ENCODE results near the gene AAK1. TPM values are rescaled to one million over a fixed set of nuclear protein-coding genes. Genes with fewer than 3 reads are reported as not detected.
A peak's percentile ranks its signal among the peaks of the same experiment; 100 is the strongest.

Gene AAK1
- total and polyA plus RNA-seq, 10 of the 15 experiments (the other 5 are each of a cell fraction or from before 2014, with no cell fraction given), result 2.9 to 41.4 (median 17.5) TPM

DNA sequence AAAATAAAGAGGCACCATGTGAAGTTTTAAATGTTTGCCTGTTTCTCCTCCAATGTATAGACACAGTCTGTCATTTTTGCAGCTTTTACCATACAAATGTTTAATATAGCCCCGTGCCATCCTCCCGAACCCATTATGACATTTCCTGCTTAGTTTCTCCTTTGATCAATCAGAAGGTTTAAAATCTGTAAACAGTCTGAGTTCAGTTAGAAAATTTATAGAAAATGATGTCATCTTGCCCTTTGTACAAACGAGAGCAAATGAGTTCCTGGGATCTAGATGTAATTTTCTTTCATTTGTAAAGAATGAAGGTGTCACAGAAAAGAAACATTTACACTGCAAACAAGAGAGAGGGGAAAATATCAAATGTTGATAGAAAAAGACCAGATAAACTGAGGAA lies 143.6 kb downstream of the AAK1 start:
- intact Hi-C loops (cut with micrococcal nuclease; ENCODE audit: unreplicated experiment) (no loop called here), in situ Hi-C loops (cut with MboI) (no loop called here)
- SMC1A ChIA-PET (ENCODE audit: uncharacterized antibody, unreplicated experiment), result interaction anchor here (1.4 to 2.0 kb wide), 2 partner anchors 9 to 62 kb away, joined by 3 to 5 read pairs; partner anchors contain the start of gene NFU1
- no TSS peak for BruUV-seq (replicated peaks)
- CTCF ChIA-PET, result interaction anchor here (1.3 to 2.0 kb wide), 4 partner anchors 9 to 124 kb away, joined by 3 to 8 read pairs (median 4); no protein-coding TSS in a partner anchor
- Histone ChIP-seq H4K20me1 (ENCODE audit: control insufficient read depth, insufficient read depth) (no peaks in the 10 kb centered on the region), H2AFZ (ENCODE audit: control insufficient read depth, low read depth, low read length) (no peak overlapping the region), H3K4me1 (ENCODE audit: control insufficient read depth, insufficient read depth, low read length) (peaks cover 8% of the 10 kb centered on the region), H3K27me3 (replicated peaks in 1 of 2; ENCODE audit: control insufficient read depth in 2 of 2, insufficient read depth in 2 of 2, low read length in 1 of 2) (no peaks in the 10 kb centered on the region), H3K4me3 (no peak overlapping the region), H3K9ac (ENCODE audit: control insufficient read depth, insufficient read depth, low read length) (no peak overlapping the region), H3K27ac (ENCODE audit: control insufficient read depth, insufficient read depth) (no peak overlapping the region), H3K36me3 (ENCODE audit: control insufficient read depth in 2 of 2, insufficient read depth in 2 of 2, low read length in 1 of 2) (peaks cover 0 to 2% of the 10 kb centered on the region in 2 experiments; a peak in 2 of 4 replicates), H3K9me3 (replicated peaks; ENCODE audit: control insufficient read depth, insufficient read depth, low read length) (no peaks in the 10 kb centered on the region), H3K79me2 (ENCODE audit: control insufficient read depth, insufficient read depth, low read length) (no peaks in the 10 kb centered on the region), H3K4me2 (ENCODE audit: control insufficient read depth, insufficient read depth) (no peak overlapping the region)
- 91% methylated on average over 3 of the region's 3 CpGs for WGBS (ENCODE audit: insufficient coverage, insufficient replicate concordance, low lambda C conversion rate, missing lambda C conversion rate)
- no peak for DNase-seq (ENCODE audit: low read depth, low spot score)
- RAD21 ChIA-PET (ENCODE audit: unreplicated experiment), result interaction anchor here (0.5 to 1.5 kb wide), 3 partner anchors 9 to 609 kb away, joined by 3 read pairs; partner anchors contain the start of gene NFU1
- ATAC-seq, result no peak
- TF ChIP-seq, protein P1, sequence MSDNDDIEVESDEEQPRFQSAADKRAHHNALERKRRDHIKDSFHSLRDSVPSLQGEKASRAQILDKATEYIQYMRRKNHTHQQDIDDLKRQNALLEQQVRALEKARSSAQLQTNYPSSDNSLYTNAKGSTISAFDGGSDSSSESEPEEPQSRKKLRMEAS (IDR thresholded peaks at IDR 0.05; ENCODE audit: low read depth, low read length), result no peak
- peak; percentile 74; the same call in 1 of the 2 replicates for TF ChIP-seq ATF7 (IDR thresholded peaks at IDR 0.05; ENCODE audit: low read depth)
- POLR2A ChIA-PET, result no interaction called here
- FAIRE-seq, result no peak

DNA sequence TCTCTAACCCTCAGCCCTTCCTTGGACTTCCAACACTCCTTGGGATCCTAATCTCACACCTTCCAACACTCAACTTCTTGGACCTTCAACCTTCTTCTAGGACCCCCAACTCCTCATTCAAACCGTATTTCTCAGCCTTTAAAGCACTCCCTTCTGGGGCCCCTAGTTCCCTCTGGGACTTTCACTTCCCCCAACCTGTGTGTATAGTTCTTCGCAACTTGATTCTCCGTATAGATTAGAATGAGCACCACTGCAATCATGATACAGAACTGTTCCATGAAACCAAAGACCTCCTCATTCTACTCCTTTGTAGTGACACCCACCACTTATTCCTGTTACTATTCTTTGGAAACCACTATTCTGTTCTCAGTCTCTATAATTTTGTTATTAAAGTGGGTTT lies 144.3 kb downstream of the AAK1 start:
- H3K4me2 ChIP-seq (ENCODE audit: control insufficient read depth, insufficient read depth), result peak overlapping the region; percentile 50
- peaks cover 8% of the 10 kb centered on the region for H3K4me1 ChIP-seq (ENCODE audit: control insufficient read depth, insufficient read depth, low read length)
- no peaks in the 10 kb centered on the region for H3K9me3 ChIP-seq (replicated peaks; ENCODE audit: control insufficient read depth, insufficient read depth, low read length)
- H3K27me3 ChIP-seq (replicated peaks in 1 of 2; ENCODE audit: control insufficient read depth in 2 of 2, insufficient read depth in 2 of 2, low read length in 1 of 2), result no peaks in the 10 kb centered on the region
- H3K4me3 ChIP-seq, result no peak overlapping the region
- FAIRE-seq (no peak), ATAC-seq (peak; percentile 65), DNase-seq (ENCODE audit: low read depth, low spot score) (no peak)
- no peaks in the 10 kb centered on the region for H3K79me2 ChIP-seq (ENCODE audit: control insufficient read depth, insufficient read depth, low read length)
- SMC1A ChIA-PET (ENCODE audit: uncharacterized antibody, unreplicated experiment), result interaction anchor here (1.4 kb wide), 1 partner anchor 62 kb away, joined by 3 read pairs; the partner anchor contains the start of gene NFU1
- H3K36me3 ChIP-seq (ENCODE audit: control insufficient read depth in 2 of 2, insufficient read depth in 2 of 2, low read length in 1 of 2), result peaks cover 0 to 2% of the 10 kb centered on the region in 2 experiments; a peak in 2 of 4 replicates
- peak overlapping the region; percentile 10 for H2AFZ ChIP-seq (ENCODE audit: control insufficient read depth, low read depth, low read length)
- RAD21 ChIA-PET (ENCODE audit: unreplicated experiment), result no interaction called here
- peak overlapping the region; percentile 29; the same call in 1 of the 2 replicates for H3K27ac ChIP-seq (ENCODE audit: control insufficient read depth, insufficient read depth)
- no TSS peak for BruUV-seq (replicated peaks)
- intact Hi-C loops (cut with micrococcal nuclease; ENCODE audit: unreplicated experiment) (no loop called here), in situ Hi-C loops (cut with MboI) (no loop called here)
- H3K9ac ChIP-seq (ENCODE audit: control insufficient read depth, insufficient read depth, low read length), result no peak overlapping the region
- no peaks in the 10 kb centered on the region for H4K20me1 ChIP-seq (ENCODE audit: control insufficient read depth, insufficient read depth)
- POLR2A ChIA-PET, result no interaction called here
- WGBS (ENCODE audit: insufficient coverage, insufficient replicate concordance, low lambda C conversion rate, missing lambda C conversion rate), result 72% methylated on average over 3 of the region's 3 CpGs
- CTCF ChIA-PET, result no interaction called here
- TF ChIP-seq, protein P2, sequence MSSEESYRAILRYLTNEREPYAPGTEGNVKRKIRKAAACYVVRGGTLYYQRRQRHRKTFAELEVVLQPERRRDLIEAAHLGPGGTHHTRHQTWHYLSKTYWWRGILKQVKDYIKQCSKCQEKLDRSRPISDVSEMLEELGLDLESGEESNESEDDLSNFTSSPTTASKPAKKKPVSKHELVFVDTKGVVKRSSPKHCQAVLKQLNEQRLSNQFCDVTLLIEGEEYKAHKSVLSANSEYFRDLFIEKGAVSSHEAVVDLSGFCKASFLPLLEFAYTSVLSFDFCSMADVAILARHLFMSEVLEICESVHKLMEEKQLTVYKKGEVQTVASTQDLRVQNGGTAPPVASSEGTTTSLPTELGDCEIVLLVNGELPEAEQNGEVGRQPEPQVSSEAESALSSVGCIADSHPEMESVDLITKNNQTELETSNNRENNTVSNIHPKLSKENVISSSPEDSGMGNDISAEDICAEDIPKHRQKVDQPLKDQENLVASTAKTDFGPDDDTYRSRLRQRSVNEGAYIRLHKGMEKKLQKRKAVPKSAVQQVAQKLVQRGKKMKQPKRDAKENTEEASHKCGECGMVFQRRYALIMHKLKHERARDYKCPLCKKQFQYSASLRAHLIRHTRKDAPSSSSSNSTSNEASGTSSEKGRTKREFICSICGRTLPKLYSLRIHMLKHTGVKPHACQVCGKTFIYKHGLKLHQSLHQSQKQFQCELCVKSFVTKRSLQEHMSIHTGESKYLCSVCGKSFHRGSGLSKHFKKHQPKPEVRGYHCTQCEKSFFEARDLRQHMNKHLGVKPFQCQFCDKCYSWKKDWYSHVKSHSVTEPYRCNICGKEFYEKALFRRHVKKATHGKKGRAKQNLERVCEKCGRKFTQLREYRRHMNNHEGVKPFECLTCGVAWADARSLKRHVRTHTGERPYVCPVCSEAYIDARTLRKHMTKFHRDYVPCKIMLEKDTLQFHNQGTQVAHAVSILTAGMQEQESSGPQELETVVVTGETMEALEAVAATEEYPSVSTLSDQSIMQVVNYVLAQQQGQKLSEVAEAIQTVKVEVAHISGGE (CRISPR knock-in tag; IDR thresholded peaks at IDR 0.05), result no peak
- TF ChIP-seq TCF3 (IDR thresholded peaks at IDR 0.05; ENCODE audit: borderline replicate concordance, insufficient read depth, low read depth, low read length) (no peak), RAD21 (IDR thresholded peaks at IDR 0.05; ENCODE audit: insufficient read depth, low read depth, low read length) (no peak), ZNF274 (IDR thresholded peaks at IDR 0.05; ENCODE audit: insufficient read depth, insufficient read length) (no peak), SP1 (IDR thresholded peaks at IDR 0.05; ENCODE audit: low read depth, low read length) (no peak), KAT2A (conservative IDR thresholded peaks at IDR 0.05; ENCODE audit: control insufficient read depth, low read depth, low read length) (no peak), BHLHE40 (IDR thresholded peaks at IDR 0.05; ENCODE audit: borderline replicate concordance in 1 of 2, low read depth in 2 of 2, low read length in 1 of 2) (no peak), SPI1 (IDR thresholded peaks at IDR 0.05; ENCODE audit: borderline replicate concordance, insufficient read depth, low read depth, low read length) (peak; percentile 76), STAT3 (IDR thresholded peaks at IDR 0.05; ENCODE audit: low read depth, low read length) (no peak), PML (IDR thresholded peaks at IDR 0.05; ENCODE audit: low read length) (no peak), BRCA1 (IDR thresholded peaks at IDR 0.05; ENCODE audit: low read depth, low read length) (no peak), EED (IDR thresholded peaks at IDR 0.05; ENCODE audit: low read depth) (0 out of 2 replicates have a peak, but pooled peaks have one; percentile 19), DPF2 (IDR thresholded peaks at IDR 0.05) (peak; percentile 20; the same call in 1 of the 2 replicates)

Data from GM12878 (cell line).